GM19468 (cell line): ENCODE data around the gene INTS15.

ENCODE experiments used
- ATAC-seq: cut with Tn5 transposase; IDR thresholded peaks from one replicate; pipeline ENCODE4 v1.9.1; 2021; ENCODE audit warnings: mild to moderate bottlenecking, moderate library complexity, moderate number of reproducible peaks; ENCODE audit not compliant: unreplicated experiment; ENCODE audit errors: extremely low read depth

Gene INTS15

DNA sequence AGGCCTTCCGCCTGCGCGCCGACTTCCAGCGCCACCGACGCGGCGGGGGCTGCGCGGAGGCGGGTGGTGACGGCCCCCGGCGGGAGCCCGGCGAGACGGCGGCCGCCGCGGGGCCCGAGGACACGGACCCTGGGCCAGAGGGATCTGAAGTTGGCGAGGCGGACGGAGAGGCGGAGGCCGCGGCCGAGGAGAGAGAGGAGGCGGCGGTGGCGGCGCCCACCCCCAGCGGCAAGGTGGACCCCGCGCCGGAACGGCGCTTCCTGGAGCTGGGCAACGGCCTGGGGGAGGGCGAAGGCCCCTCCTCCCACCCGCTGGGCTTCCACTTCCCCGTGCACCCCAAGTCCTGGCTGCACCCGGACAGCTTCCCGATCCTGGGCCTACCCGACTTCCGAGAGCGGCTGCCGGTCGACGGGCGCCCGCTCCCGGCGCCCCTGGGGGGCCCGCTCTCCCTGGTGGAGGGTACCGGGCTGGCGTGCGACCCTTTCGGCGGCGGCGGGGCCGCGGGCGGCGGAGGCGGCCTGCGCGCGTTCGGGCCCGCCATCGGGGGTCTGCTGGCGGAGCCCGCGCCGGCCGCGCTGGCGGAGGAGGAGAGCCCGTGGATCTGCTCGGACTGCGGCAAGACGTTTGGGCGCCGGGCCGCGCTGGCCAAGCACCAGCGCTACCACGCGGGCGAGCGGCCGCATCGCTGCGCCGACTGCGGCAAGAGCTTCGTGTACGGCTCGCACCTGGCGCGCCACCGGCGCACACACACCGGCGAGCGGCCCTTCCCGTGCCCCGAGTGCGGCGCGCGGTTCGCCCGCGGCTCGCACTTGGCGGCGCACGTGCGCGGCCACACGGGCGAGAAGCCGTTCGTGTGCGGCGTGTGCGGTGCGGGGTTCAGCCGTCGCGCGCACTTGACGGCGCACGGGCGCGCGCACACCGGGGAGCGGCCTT, 63.5 kb downstream of the INTS15 start:
- ATAC-seq = no peak

GRCh38 chr7:6654113-6654841, 64.5 kb downstream of the INTS15 start:
- ATAC-seq = no peak

DNA sequence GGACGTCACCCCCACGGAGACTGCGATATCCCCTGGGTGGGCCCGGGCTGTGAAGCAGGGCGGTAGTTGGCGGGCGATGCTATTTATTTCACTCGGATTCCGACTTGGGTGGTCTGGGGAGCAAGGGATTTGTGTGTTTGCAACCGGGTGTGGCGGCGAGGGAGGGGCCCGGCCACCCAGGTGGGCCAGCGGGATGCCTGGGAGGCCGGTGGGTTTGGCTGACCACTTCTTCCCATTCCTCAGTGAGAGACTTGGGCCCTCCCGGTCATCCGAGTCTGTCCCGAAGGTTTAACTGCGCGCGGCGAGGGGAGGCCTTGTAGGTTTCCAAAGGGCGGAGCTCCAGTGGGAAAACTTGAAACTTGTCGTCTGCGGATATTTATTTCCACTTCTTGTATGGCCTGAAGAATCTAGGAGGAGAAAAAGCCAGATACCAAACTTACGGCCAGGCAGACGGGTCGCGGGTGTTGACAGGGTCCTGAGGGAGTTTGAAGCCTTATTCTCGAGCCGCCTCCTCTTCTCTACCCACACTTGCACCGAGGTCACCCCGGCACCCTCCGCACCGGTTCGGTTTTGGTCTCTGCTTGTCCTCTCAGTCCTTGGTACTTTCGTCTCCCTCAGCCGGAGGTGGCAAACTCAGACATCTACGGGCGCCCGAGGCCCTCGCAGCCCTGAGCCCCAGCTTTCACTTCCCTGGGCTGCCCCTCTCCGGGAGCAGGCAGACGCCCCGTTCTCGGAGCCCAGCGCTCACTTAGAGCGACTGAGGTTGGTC, 65.2 kb downstream of the INTS15 start:
- ATAC-seq = no peak

DNA sequence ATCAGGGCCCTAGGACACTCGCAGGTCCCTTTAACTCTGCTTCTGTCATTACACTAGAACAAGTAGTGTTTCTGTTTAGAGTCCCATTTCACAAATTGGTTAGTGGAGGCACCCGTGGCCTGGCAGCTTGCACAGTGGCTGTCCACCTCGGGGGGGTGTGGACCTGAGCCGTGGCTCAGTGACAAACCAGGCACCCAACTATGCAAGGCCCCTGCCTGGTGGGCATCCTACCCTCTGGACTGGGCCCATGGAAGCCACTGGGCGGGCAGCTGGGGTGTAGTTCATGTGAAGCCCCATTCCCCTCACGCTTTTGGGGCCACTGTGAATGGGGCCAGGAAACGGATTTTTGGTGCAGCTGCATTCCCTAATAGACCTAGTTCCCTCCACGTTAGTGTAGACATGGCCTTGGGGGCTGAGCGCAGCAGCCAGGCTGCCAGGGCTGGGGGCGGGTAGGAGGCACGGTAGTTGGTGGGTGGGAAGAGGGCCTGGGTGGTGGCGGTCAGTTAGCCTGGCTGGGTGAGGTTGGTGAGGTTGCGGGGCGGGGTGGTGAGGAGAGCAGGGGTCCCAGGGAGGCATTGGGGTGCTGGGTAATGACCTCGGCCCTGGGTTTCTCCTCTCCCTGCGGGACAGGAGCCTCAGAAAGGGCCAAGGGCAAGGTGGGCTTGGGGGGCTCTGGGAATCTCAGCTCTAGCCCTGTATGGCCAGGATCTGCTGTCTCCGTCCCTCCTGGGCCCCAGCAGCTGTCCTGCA, 66.0 kb downstream of the INTS15 start:
- no peak for ATAC-seq

- no peak for ATAC-seq
Observed at GRCh38 chr7:6656413-6656812, 66.6 kb downstream of the INTS15 start.
